DOHH2 (cell line): ENCODE measurements around the gene METTL22.
A peak's percentile ranks its signal among the peaks of the same experiment; 100 is the strongest.

Experiments used
- H3F3A ChIP-seq: fragments of 200-600 bp; sonication (generic), shearing (Covaris generic); 2 replicates; pipeline ENCODE4 v1.6.0; 2016; ENCODE audit warnings: antibody characterized with exemption, mild to moderate bottlenecking; ENCODE audit not compliant: control insufficient read depth, insufficient read depth
- H3K27ac ChIP-seq: fragments of 200-600 bp; sonication (generic); 2 replicates; pipeline ENCODE4 v1.5.1; 2014; ENCODE audit warnings: low read depth, mild to moderate bottlenecking, low read length, moderate library complexity
- H3K27me3 ChIP-seq: fragments of 200-600 bp; sonication (generic); 2 replicates; pipeline ENCODE4 v1.6.1; 2014; ENCODE audit warnings: mild to moderate bottlenecking, low read length, mixed read lengths; ENCODE audit not compliant: control insufficient read depth
- H3K36me3 ChIP-seq: fragments of 200-600 bp; sonication (generic); 2 replicates; pipeline ENCODE4 v1.6.1; 2014; ENCODE audit warnings: mild to moderate bottlenecking, low read length, moderate library complexity, mixed read lengths; ENCODE audit not compliant: control insufficient read depth
- H3K4me1 ChIP-seq: fragments of 200-600 bp; sonication (generic); 2 replicates; pipeline ENCODE4 v1.6.1; 2014; ENCODE audit warnings: mild to moderate bottlenecking, low read length, mixed read lengths; ENCODE audit not compliant: control insufficient read depth
- H3K4me2 ChIP-seq: fragments of 200-600 bp; sonication (generic); 2 replicates; pipeline ENCODE4 v1.6.0; 2014; ENCODE audit warnings: mild to moderate bottlenecking, low read length, moderate library complexity
- H3K4me3 ChIP-seq: fragments of 200-600 bp; sonication (generic); 2 replicates; pipeline ENCODE4 v1.5.1; 2014; ENCODE audit warnings: mild to moderate bottlenecking, low read length, mixed read lengths
- H3K79me2 ChIP-seq: fragments of 200-600 bp; sonication (generic); 2 replicates; pipeline ENCODE4 v1.6.1; 2014; ENCODE audit warnings: mild to moderate bottlenecking, low read length, mixed read lengths; ENCODE audit not compliant: control insufficient read depth
- H3K9me2 ChIP-seq: fragments of 200-600 bp; sonication (generic); replicated peaks from 2 replicates; pipeline ENCODE4 v1.6.1; 2014; ENCODE audit warnings: mild to moderate bottlenecking, low read length, mixed read lengths; ENCODE audit not compliant: control insufficient read depth
- H3K9me3 ChIP-seq: fragments of 200-600 bp; sonication (generic); 2 replicates; pipeline ENCODE4 v1.6.1; 2014; ENCODE audit warnings: antibody characterized with exemption, low read length, mixed read lengths; ENCODE audit not compliant: control insufficient read depth, insufficient read depth
- H4K20me1 ChIP-seq: fragments of 200-600 bp; sonication (generic); 2 replicates; pipeline ENCODE4 v1.6.0; 2014; ENCODE audit warnings: low read depth, mild to moderate bottlenecking, antibody characterized with exemption, low read length, moderate library complexity; ENCODE audit not compliant: control insufficient read depth, insufficient read depth
- CTCF ChIP-seq: fragments of 200-600 bp; sonication (generic); IDR thresholded peaks from one replicate; pipeline ENCODE4 v1.5.1; 2014; ENCODE audit warnings: antibody characterized with exemption, mild to moderate bottlenecking, low read depth, low read length; ENCODE audit not compliant: poor library complexity, severe bottlenecking
- EZH2phosphoT487 ChIP-seq: fragments of 200-600 bp; sonication (generic); IDR thresholded peaks from 2 replicates; pipeline ENCODE4 v1.6.1; 2017; ENCODE audit warnings: borderline replicate concordance, mild to moderate bottlenecking, antibody characterized with exemption, low read length, moderate library complexity, mixed read lengths

METTL22 gene

GRCh38 chr16:8621572-8622314 is at the start of gene METTL22:
TSS of gene METTL22 (plus strand) at chr16:8621698. CDS start at chr16:8625666, 3,968 bp downstream.
- peak within 1 kb of the TSS; percentile 66 for H3K4me2 ChIP-seq
- peaks cover 39% of the 10 kb centered on the region for H3K79me2 ChIP-seq
- peak within 1 kb of the TSS; percentile 17; the same call in 1 of the 2 replicates for H3K27ac ChIP-seq
- no peaks in the 10 kb centered on the region for H3K9me3 ChIP-seq
- peak within 1 kb of the TSS; percentile 93 for H3K4me3 ChIP-seq
- no peaks in the 10 kb centered on the region for H4K20me1 ChIP-seq
- no peaks in the 10 kb centered on the region for H3K9me2 ChIP-seq
- no peaks in the 10 kb centered on the region for H3F3A ChIP-seq
- peaks cover 20% of the 10 kb centered on the region for H3K36me3 ChIP-seq
- TF ChIP-seq CTCF (no peak), EZH2phosphoT487 (no peak)
- peaks cover 11% of the 10 kb centered on the region for H3K27me3 ChIP-seq
- peaks cover 21% of the 10 kb centered on the region for H3K4me1 ChIP-seq

- H3K36me3 ChIP-seq = no peaks in the 10 kb centered on the region
- H3K79me2 ChIP-seq = no peaks in the 10 kb centered on the region
- no peaks in the 10 kb centered on the region for H3K9me3 ChIP-seq
- H3K27ac ChIP-seq = no peak overlapping the region
- no peak overlapping the region for H3K4me2 ChIP-seq
- H4K20me1 ChIP-seq = no peaks in the 10 kb centered on the region
- H3F3A ChIP-seq = no peaks in the 10 kb centered on the region
- no peaks in the 10 kb centered on the region for H3K9me2 ChIP-seq
- H3K4me3 ChIP-seq = no peak overlapping the region
- peaks cover 3% of the 10 kb centered on the region; the same call in 1 of the 2 replicates for H3K27me3 ChIP-seq
- no peaks in the 10 kb centered on the region for H3K4me1 ChIP-seq
- TF ChIP-seq EZH2phosphoT487 = no peak
- TF ChIP-seq CTCF = no peak
Measured at GRCh38 chr16:8572063-8572918, 49.2 kb upstream of the METTL22 start.

GRCh38 chr16:8572919-8573724 is 48.4 kb upstream of the METTL22 start:
- Histone ChIP-seq H3K9me2 (no peaks in the 10 kb centered on the region), H3K4me3 (no peak overlapping the region), H3K4me2 (no peak overlapping the region), H4K20me1 (no peaks in the 10 kb centered on the region), H3K79me2 (no peaks in the 10 kb centered on the region), H3K27ac (no peak overlapping the region), H3K4me1 (no peaks in the 10 kb centered on the region), H3K27me3 (peaks cover 3% of the 10 kb centered on the region; the same call in 1 of the 2 replicates), H3K36me3 (no peaks in the 10 kb centered on the region), H3K9me3 (no peaks in the 10 kb centered on the region), H3F3A (no peaks in the 10 kb centered on the region)
- no peak for TF ChIP-seq EZH2phosphoT487
- TF ChIP-seq CTCF = peak; percentile 45
